ENCODE measurements around the gene OR6C76.
"Not testable (repeated sequence)": the region's sequence is repeated elsewhere in the genome, so short reads cannot be mapped to it uniquely, and the experiment has no call there.

Gene OR6C76

DNA sequence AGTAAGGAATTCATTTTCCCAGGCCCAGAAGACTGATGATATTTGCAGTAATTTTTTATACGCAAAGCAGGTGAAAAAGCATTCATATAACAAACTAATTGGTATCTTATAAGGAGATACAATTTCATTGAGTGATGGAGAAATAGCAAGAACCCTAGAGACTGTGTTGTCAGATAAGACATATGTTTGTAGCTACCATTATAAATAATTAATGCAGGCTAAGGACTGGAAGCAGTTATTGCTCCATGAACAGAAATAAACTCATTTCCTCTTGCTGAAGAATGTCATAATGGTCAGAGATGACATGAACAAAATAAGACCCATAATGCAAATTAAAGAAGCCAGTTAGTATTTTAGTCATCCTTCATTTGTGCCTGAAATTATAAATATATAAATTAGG, 19.3 kb downstream of the OR6C76 start:
- Histone ChIP-seq H3K4me3 (ENCODE audit: insufficient read depth in 1 of 2, low read depth in 1 of 2, low read length in 2 of 2) (no peak overlapping the region), H4K91ac (ENCODE audit: low read length) (no peak overlapping the region), H3K4ac (ENCODE audit: low read depth in 1 of 2, low read length in 2 of 2) (no peak overlapping the region), H3K9ac (ENCODE audit: low read length) (no peak overlapping the region), H3K27ac (ENCODE audit: low read length, poor library complexity, severe bottlenecking) (no peak overlapping the region), H3K14ac (ENCODE audit: low read length in 2 of 2) (no peak overlapping the region), H3K4me1 (ENCODE audit: control insufficient read depth, insufficient read depth, low read depth, low read length) (no peaks in the 10 kb centered on the region), H2BK12ac (ENCODE audit: low read length in 2 of 2) (no peak overlapping the region), H3K9me3 (ENCODE audit: control insufficient read depth, low read length) (no peaks in the 10 kb centered on the region), H2AK5ac (ENCODE audit: low read length, severe bottlenecking) (no peak overlapping the region), H2BK120ac (ENCODE audit: low read depth, low read length) (no peak overlapping the region), H3K27me3 (ENCODE audit: control insufficient read depth in 1 of 2, insufficient read depth in 1 of 2, low read length in 2 of 2) (no peaks in the 10 kb centered on the region), H2BK5ac (ENCODE audit: low read depth, low read length, poor library complexity, severe bottlenecking) (no peak overlapping the region), H2AFZ (ENCODE audit: low read depth, low read length) (no peak overlapping the region), H4K8ac (ENCODE audit: low read length) (no peak overlapping the region), H3K4me2 (ENCODE audit: low read length, poor library complexity, severe bottlenecking) (no peak overlapping the region), H3K36me3 (ENCODE audit: control insufficient read depth in 1 of 2, insufficient read depth in 2 of 2, low read depth in 1 of 2, low read length in 2 of 2) (no peaks in the 10 kb centered on the region), H3K23ac (ENCODE audit: low read length in 2 of 2) (no peak overlapping the region), H3K18ac (ENCODE audit: low read depth in 1 of 2, low read length in 2 of 2) (no peak overlapping the region), H3K79me1 (replicated peaks; ENCODE audit: low read length, poor library complexity, severe bottlenecking) (no peaks in the 10 kb centered on the region), H2BK15ac (ENCODE audit: low read depth, poor library complexity, severe bottlenecking) (no peak overlapping the region)
- WGBS = no CpG with 5 or more reads among the region's 1 CpG
- DNase-seq = no peak

DNA sequence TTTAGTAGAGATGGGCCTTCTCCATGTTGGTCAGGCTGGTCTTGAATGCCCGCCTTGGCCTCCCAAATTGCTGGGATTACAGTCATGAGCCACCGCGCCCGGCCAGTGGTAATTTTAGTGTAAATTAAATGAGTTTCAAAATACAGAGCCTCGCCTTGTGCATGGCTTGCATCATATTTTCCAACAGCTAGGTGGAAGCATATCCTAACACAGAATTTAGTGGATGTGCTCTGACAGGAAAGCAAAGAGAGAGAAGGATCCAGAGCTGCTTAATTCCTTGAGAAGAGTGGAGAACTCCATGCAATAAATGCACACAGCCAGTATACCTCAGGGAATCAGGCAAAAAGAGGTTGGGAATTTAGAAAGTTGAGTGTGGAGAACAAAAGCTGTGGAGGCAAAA, 20.3 kb downstream of the OR6C76 start:
- no peak overlapping the region for H2AFZ ChIP-seq (ENCODE audit: low read depth, low read length)

DNA sequence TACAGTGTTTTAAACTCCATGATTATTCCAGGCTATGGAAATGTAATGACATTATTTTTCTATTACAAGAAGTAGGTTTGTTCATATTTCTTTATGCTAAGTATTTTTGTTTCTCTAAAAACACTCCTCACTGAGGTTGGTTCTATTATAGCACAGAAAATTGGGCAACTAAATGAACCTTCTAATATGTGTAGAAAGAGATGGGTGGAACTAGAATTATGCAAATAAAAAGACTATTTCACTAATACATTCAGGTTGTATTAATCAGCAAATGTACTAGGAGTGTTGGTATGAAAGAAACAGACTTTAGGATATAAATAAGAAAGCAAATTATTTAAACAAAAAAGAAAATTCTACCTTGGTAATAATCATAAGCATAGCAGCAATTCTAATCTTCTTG, 22.8 kb downstream of the OR6C76 start:
- Histone ChIP-seq H4K91ac (ENCODE audit: low read length) (no peak overlapping the region), H3K27me3 (ENCODE audit: control insufficient read depth in 1 of 2, insufficient read depth in 1 of 2, low read length in 2 of 2) (no peaks in the 10 kb centered on the region), H3K18ac (ENCODE audit: low read depth in 1 of 2, low read length in 2 of 2) (no peak overlapping the region), H3K14ac (ENCODE audit: low read length in 2 of 2) (no peak overlapping the region), H2BK12ac (ENCODE audit: low read length in 2 of 2) (no peak overlapping the region), H3K23ac (ENCODE audit: low read length in 2 of 2) (no peak overlapping the region), H3K4me1 (ENCODE audit: control insufficient read depth, insufficient read depth, low read depth, low read length) (no peaks in the 10 kb centered on the region), H2BK5ac (ENCODE audit: low read depth, low read length, poor library complexity, severe bottlenecking) (no peak overlapping the region), H3K4ac (ENCODE audit: low read depth in 1 of 2, low read length in 2 of 2) (no peak overlapping the region), H3K27ac (ENCODE audit: low read length, poor library complexity, severe bottlenecking) (no peak overlapping the region), H3K4me3 (ENCODE audit: insufficient read depth in 1 of 2, low read depth in 1 of 2, low read length in 2 of 2) (no peak overlapping the region), H2AK5ac (ENCODE audit: low read length, severe bottlenecking) (no peak overlapping the region), H3K9ac (ENCODE audit: low read length) (no peak overlapping the region), H3K79me1 (replicated peaks; ENCODE audit: low read length, poor library complexity, severe bottlenecking) (no peaks in the 10 kb centered on the region), H3K4me2 (ENCODE audit: low read length, poor library complexity, severe bottlenecking) (no peak overlapping the region), H4K8ac (ENCODE audit: low read length) (no peak overlapping the region), H2BK120ac (ENCODE audit: low read depth, low read length) (no peak overlapping the region), H2AFZ (ENCODE audit: low read depth, low read length) (no peak overlapping the region), H3K9me3 (ENCODE audit: control insufficient read depth, low read length) (no peaks in the 10 kb centered on the region), H2BK15ac (ENCODE audit: low read depth, poor library complexity, severe bottlenecking) (no peak overlapping the region), H3K36me3 (ENCODE audit: control insufficient read depth in 1 of 2, insufficient read depth in 2 of 2, low read depth in 1 of 2, low read length in 2 of 2) (no peaks in the 10 kb centered on the region)
- DNase-seq = no peak

More for the DNA sequence above, 20.3 kb downstream of the OR6C76 start:
- H3K23ac ChIP-seq (ENCODE audit: low read length in 2 of 2) = no peak overlapping the region
- no peaks in the 10 kb centered on the region for H3K36me3 ChIP-seq (ENCODE audit: control insufficient read depth in 1 of 2, insufficient read depth in 2 of 2, low read depth in 1 of 2, low read length in 2 of 2)
- H3K27me3 ChIP-seq (ENCODE audit: control insufficient read depth in 1 of 2, insufficient read depth in 1 of 2, low read length in 2 of 2) = no peaks in the 10 kb centered on the region
- no peak overlapping the region for H3K14ac ChIP-seq (ENCODE audit: low read length in 2 of 2)
- H3K4me1 ChIP-seq (ENCODE audit: control insufficient read depth, insufficient read depth, low read depth, low read length) = no peaks in the 10 kb centered on the region
- H3K4me3 ChIP-seq (ENCODE audit: insufficient read depth in 1 of 2, low read depth in 1 of 2, low read length in 2 of 2) = no peak overlapping the region
- 91% methylated on average over 5 of the region's 5 CpGs for WGBS
- no peak overlapping the region for H2BK120ac ChIP-seq (ENCODE audit: low read depth, low read length)
- no peak overlapping the region for H2AK5ac ChIP-seq (ENCODE audit: low read length, severe bottlenecking)
- no peak overlapping the region for H3K18ac ChIP-seq (ENCODE audit: low read depth in 1 of 2, low read length in 2 of 2)
- no peak overlapping the region for H4K91ac ChIP-seq (ENCODE audit: low read length)
- no peak overlapping the region for H3K4ac ChIP-seq (ENCODE audit: low read depth in 1 of 2, low read length in 2 of 2)
- H3K79me1 ChIP-seq (replicated peaks; ENCODE audit: low read length, poor library complexity, severe bottlenecking) = no peaks in the 10 kb centered on the region
- H3K9ac ChIP-seq (ENCODE audit: low read length) = no peak overlapping the region
- H3K9me3 ChIP-seq (ENCODE audit: control insufficient read depth, low read length) = no peaks in the 10 kb centered on the region
- H2BK5ac ChIP-seq (ENCODE audit: low read depth, low read length, poor library complexity, severe bottlenecking) = no peak overlapping the region
- H4K8ac ChIP-seq (ENCODE audit: low read length) = no peak overlapping the region
- H3K27ac ChIP-seq (ENCODE audit: low read length, poor library complexity, severe bottlenecking) = no peak overlapping the region
- H2BK12ac ChIP-seq (ENCODE audit: low read length in 2 of 2) = no peak overlapping the region
- H3K4me2 ChIP-seq (ENCODE audit: low read length, poor library complexity, severe bottlenecking) = no peak overlapping the region
- H2BK15ac ChIP-seq (ENCODE audit: low read depth, poor library complexity, severe bottlenecking) = no peak overlapping the region
- no peak for DNase-seq

DNA sequence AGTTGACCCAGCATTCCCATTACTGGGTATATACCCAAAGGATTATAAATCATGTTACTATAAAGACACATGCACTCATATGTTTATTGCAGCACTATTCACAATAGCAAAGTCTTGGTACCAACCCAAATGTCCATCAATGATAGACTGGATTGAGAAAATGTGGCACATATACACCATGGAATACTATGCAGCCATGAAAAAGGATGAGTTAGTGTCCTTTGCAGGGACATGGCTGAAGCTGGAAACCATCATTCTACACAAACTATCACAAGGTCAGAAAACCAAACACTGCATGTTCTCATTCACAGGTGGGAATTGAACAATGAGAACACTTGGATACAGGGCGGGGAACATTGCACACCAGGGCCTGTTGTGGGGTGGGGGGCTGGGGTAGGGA, 38.9 kb downstream of the OR6C76 start:
- 86% methylated on average over 1 of the region's 1 CpG for WGBS
- H2BK15ac ChIP-seq (ENCODE audit: low read depth, poor library complexity, severe bottlenecking); H2BK12ac ChIP-seq (ENCODE audit: low read length in 2 of 2); H3K4ac ChIP-seq (ENCODE audit: low read depth in 1 of 2, low read length in 2 of 2); H3K4me3 ChIP-seq (ENCODE audit: insufficient read depth in 1 of 2, low read depth in 1 of 2, low read length in 2 of 2); H2AK5ac ChIP-seq (ENCODE audit: low read length, severe bottlenecking); DNase-seq; H3K4me2 ChIP-seq (ENCODE audit: low read length, poor library complexity, severe bottlenecking); H3K18ac ChIP-seq (ENCODE audit: low read depth in 1 of 2, low read length in 2 of 2); H3K23ac ChIP-seq (ENCODE audit: low read length in 2 of 2); H2AFZ ChIP-seq (ENCODE audit: low read depth, low read length); H3K4me1 ChIP-seq (ENCODE audit: control insufficient read depth, insufficient read depth, low read depth, low read length); H3K27me3 ChIP-seq (ENCODE audit: control insufficient read depth in 1 of 2, insufficient read depth in 1 of 2, low read length in 2 of 2); H3K9me3 ChIP-seq (ENCODE audit: control insufficient read depth, low read length); H3K9ac ChIP-seq (ENCODE audit: low read length); H4K8ac ChIP-seq (ENCODE audit: low read length); H2BK5ac ChIP-seq (ENCODE audit: low read depth, low read length, poor library complexity, severe bottlenecking); H3K14ac ChIP-seq (ENCODE audit: low read length in 2 of 2); H3K79me1 ChIP-seq (replicated peaks; ENCODE audit: low read length, poor library complexity, severe bottlenecking); H4K91ac ChIP-seq (ENCODE audit: low read length); H3K27ac ChIP-seq (ENCODE audit: low read length, poor library complexity, severe bottlenecking); H2BK120ac ChIP-seq (ENCODE audit: low read depth, low read length); H3K36me3 ChIP-seq (ENCODE audit: control insufficient read depth in 1 of 2, insufficient read depth in 2 of 2, low read depth in 1 of 2, low read length in 2 of 2): not testable (repeated sequence)

All from mesenchymal stem cell (in vitro differentiated cells and primary cell).